ENCODE measurements around the gene ADAM8.
"Not testable (repeated sequence)": the region's sequence is repeated elsewhere in the genome, so short reads cannot be mapped to it uniquely, and the experiment has no call there.

- not testable (repeated sequence) for TF ChIP-seq CTCF, POLR2A (IDR thresholded peaks at IDR 0.05)
These were observed 41.9 kb downstream of the ADAM8 start for GRCh38 chr10:133234796-133235195.
